ENCODE results near the gene NKX2-1.

- no peak for TF ChIP-seq CTCF (IDR thresholded peaks at IDR 0.05)
- no peak for TF ChIP-seq EZH2 (IDR thresholded peaks at IDR 0.05; ENCODE audit: borderline replicate concordance, insufficient read depth, low read depth, low read length, poor library complexity, severe bottlenecking)
These were observed 5.7 kb upstream of the NKX2-1 start for GRCh38 chr14:36525746-36526099.
